B cell (primary cell): Measurements from ENCODE around the gene NLRX1. TPM values are rescaled to one million over a fixed set of nuclear protein-coding genes. Genes with fewer than 3 reads are reported as not detected.

Source experiments
- ATAC-seq: fragments of 200-7000 bp; cut with Tn5 transposase; one replicate; pipeline ENCODE4 v1.10.0; 2021; ENCODE audit warnings: low read depth, mild to moderate bottlenecking, moderate number of reproducible peaks, moderate library complexity
- CTCF ChIA-PET: fragments of 350-600 bp; sonication (Branson Sonifier 250); formaldehyde crosslinking; loops from one replicate; lab custom pipeline; 2021; ENCODE audit warnings: antibody characterized with exemption, inconsistent platforms; lab: Charles Lee
- POLR2A ChIA-PET: fragments of 350-600 bp; sonication (Branson Sonifier 250); formaldehyde crosslinking; loops from one replicate; lab custom pipeline; 2021; ENCODE audit warnings: antibody characterized with exemption; lab: Charles Lee
- DNase-seq: peaks from one replicate; pipeline ENCODE4 v3.0.0; 2013
- H2AFZ ChIP-seq: 2 replicates; pipeline ENCODE4 v1.6.1; 2012; ENCODE audit warnings: mild to moderate bottlenecking, low read depth, low read length; ENCODE audit not compliant: insufficient read depth, poor library complexity, severe bottlenecking
- H3K27ac ChIP-seq, 2 donors: 1 replicate in 1 of 2; 2 replicates in 1 of 2; pipeline ENCODE4 v1.5.1; 2012 to 2013; ENCODE audit warnings: low read length in 2 of 2, mild to moderate bottlenecking in 2 of 2, moderate library complexity in 1 of 2
- H3K27me3 ChIP-seq, 4 experiments: fragments of 200-600 bp in 1 of 4; sonication (generic) in 1 of 4; replicated peaks in 1 of 4; 1 replicate in 2 of 4; 2 replicates in 2 of 4; pipeline versions ENCODE4 v1.6.1 to v1.7.0; 2013 to 2016; ENCODE audit warnings: low read length in 3 of 4, mild to moderate bottlenecking in 2 of 4, mixed read lengths in 1 of 4, moderate library complexity in 1 of 4; ENCODE audit not compliant: insufficient read depth in 4 of 4, control insufficient read depth in 3 of 4; ENCODE audit errors: control extremely low read depth in 1 of 4
- H3K36me3 ChIP-seq, 2 experiments: replicated peaks in 1 of 2; 1 replicate in 1 of 2; 2 replicates in 1 of 2; pipeline versions ENCODE4 v1.6.1 to v1.7.1; 2013; ENCODE audit warnings: low read length in 1 of 2; ENCODE audit not compliant: insufficient read depth in 2 of 2, control insufficient read depth in 1 of 2; ENCODE audit errors: control extremely low read depth in 1 of 2, extremely low read depth in 1 of 2
- H3K4me1 ChIP-seq, 2 donors: fragments of 200-600 bp in 1 of 2; sonication (generic) in 1 of 2; 1 replicate in 1 of 2; 2 replicates in 1 of 2; pipeline versions ENCODE4 v1.5.1 to v1.6.1; 2013 to 2017; ENCODE audit warnings: low read length in 2 of 2; ENCODE audit not compliant: control insufficient read depth in 2 of 2, insufficient read depth in 2 of 2
- H3K4me2 ChIP-seq: replicated peaks from 2 replicates; pipeline ENCODE3; 2012; ENCODE audit warnings: mild to moderate bottlenecking, low read depth, low read length; ENCODE audit not compliant: poor library complexity, severe bottlenecking
- H3K4me3 ChIP-seq, 5 experiments: fragments of 200-600 bp in 1 of 5; sonication (generic) in 1 of 5; 1 replicate in 3 of 5; 2 replicates in 2 of 5; pipeline versions ENCODE4 v1.5.1 to v1.7.0; 2011 to 2016; ENCODE audit warnings: low read length in 4 of 5, mild to moderate bottlenecking in 4 of 5, low read depth in 2 of 5, control low read depth in 1 of 5, moderate library complexity in 1 of 5; ENCODE audit not compliant: insufficient read depth in 1 of 5; ENCODE audit errors: control extremely low read depth in 1 of 5, extremely low read depth in 1 of 5
- H3K79me2 ChIP-seq: fragments of 200-600 bp; sonication (generic); one replicate; pipeline ENCODE4 v1.6.0; 2016; ENCODE audit warnings: low read length; ENCODE audit not compliant: control insufficient read depth, insufficient read depth
- H3K9ac ChIP-seq: fragments of 200-600 bp; sonication (generic); 2 replicates; pipeline ENCODE4 v1.6.1; 2017; ENCODE audit warnings: mild to moderate bottlenecking, low read length, moderate library complexity
- H3K9me3 ChIP-seq, 3 donors: one replicate each; pipeline versions ENCODE4 v1.6.1 to v1.7.1; 2013; ENCODE audit warnings: low read length in 2 of 3; ENCODE audit not compliant: control insufficient read depth in 2 of 3, insufficient read depth in 1 of 3; ENCODE audit errors: control extremely low read depth in 1 of 3
- H4K20me1 ChIP-seq: 2 replicates; pipeline ENCODE4 v1.6.0; 2012; ENCODE audit warnings: mild to moderate bottlenecking, low read length; ENCODE audit not compliant: insufficient read depth, control insufficient read depth, poor library complexity, severe bottlenecking
- H3K27ac Mint-ChIP-seq: one replicate; pipeline ENCODE4 v1.8.0; 2021; ENCODE audit warnings: mixed read lengths
- H3K27me3 Mint-ChIP-seq: one replicate; pipeline ENCODE4 v1.8.0; 2021; ENCODE audit warnings: mixed read lengths
- H3K4me1 Mint-ChIP-seq: one replicate; pipeline ENCODE4 v1.8.0; 2021; ENCODE audit warnings: mixed read lengths
- H3K4me3 Mint-ChIP-seq: one replicate; pipeline ENCODE4 v1.8.0; 2021; ENCODE audit warnings: mixed read lengths
- H3K9me3 Mint-ChIP-seq: one replicate; pipeline ENCODE4 v1.8.0; 2022; ENCODE audit warnings: mixed read lengths; ENCODE audit not compliant: insufficient read depth
- EZH2 ChIP-seq: IDR thresholded peaks from 2 replicates; pipeline ENCODE4 v1.6.1; 2012; ENCODE audit warnings: borderline replicate concordance, low read depth, mild to moderate bottlenecking, moderate library complexity, low read length; ENCODE audit not compliant: insufficient read depth, poor library complexity, severe bottlenecking
- WGBS: methylation state at CpG from one replicate; pipeline ENCODE4 v1.1.5; 2013; ENCODE audit warnings: missing lambda C conversion rate; ENCODE audit not compliant: insufficient coverage; 5-methylcytosine and 5-hydroxymethylcytosine counted together
- intact Hi-C: fragments of 100-400 bp; cut with micrococcal nuclease; formaldehyde crosslinking; loops from one replicate; pipeline ENCODE4 v1.10.0; 2022
- polyA plus RNA-seq: library from polyadenylated mRNA; depleted of rRNA; stranded (reverse); fragments of >200 nt; gene quantifications from 2 replicates; pipeline ENCODE4 v1.2.3, GENCODE V29; 2012
- total RNA-seq, 2 donors: library from RNA; stranded (reverse); fragments of 120-200 nt in 1 of 2; gene quantifications; 1 replicate in 1 of 2; 2 replicates in 1 of 2; pipeline versions ENCODE4 v1.2.3 to v1.2.4, GENCODE V29; 2013 to 2022
- TF ChIP-seq, protein P1 (sequence below): fragments of 200-600 bp; IDR thresholded peaks from one replicate; pipeline ENCODE4 v1.8.0; 2022; ENCODE audit warnings: antibody characterized with exemption, mild to moderate bottlenecking

The NLRX1 gene
- total and polyA plus RNA-seq, 2 donors (not counting 1 experiment from before 2014, with no cell fraction given), result 6.3 to 10.4 TPM

DNA sequence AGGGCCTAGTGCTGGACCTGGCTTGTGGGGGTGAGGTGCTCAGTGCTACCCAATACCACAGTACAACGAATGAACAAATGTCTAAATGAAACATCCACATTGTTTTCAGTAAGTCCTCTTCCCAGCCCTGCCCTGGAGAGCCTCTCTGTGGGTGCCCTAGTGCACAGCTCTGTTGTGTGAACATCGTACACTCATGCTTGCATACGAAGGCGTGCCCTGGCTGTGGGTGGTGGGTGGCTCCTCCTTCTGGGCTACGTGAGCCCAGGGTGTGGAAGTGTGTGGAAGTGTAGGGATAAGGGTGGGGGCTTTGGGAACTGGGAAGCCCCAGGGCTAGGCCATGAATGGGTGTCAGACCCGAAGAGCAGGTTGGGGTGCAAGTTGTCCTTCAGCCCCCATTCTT, 592 bp upstream of the NLRX1 start:
- Histone ChIP-seq H3K4me2 (no peak overlapping the region), H3K36me3 (no peaks in the 10 kb centered on the region), H4K20me1 (no peaks in the 10 kb centered on the region), H2AFZ (no peak overlapping the region), H3K9me3 (no peaks in the 10 kb centered on the region), H3K27me3 (no peaks in the 10 kb centered on the region), H3K27ac (no peak overlapping the region), H3K79me2 (no peaks in the 10 kb centered on the region), H3K9ac (no peak overlapping the region), H3K4me3 (no peak overlapping the region), H3K4me1 (peaks cover 5 to 12% of the 10 kb centered on the region in 2 donors)
- no peaks in the 10 kb centered on the region for H3K27me3 Mint-ChIP-seq
- 79% methylated on average over 5 of the region's 6 CpGs for WGBS
- DNase-seq, result no peak
- peaks cover 4% of the 10 kb centered on the region for H3K4me1 Mint-ChIP-seq
- ChIA-PET POLR2A (no interaction called here), CTCF (interaction anchor here (1.3 to 2.1 kb wide), 4 partner anchors 29 to 170 kb away, joined by 6 to 8 read pairs (median 6); no protein-coding TSS in a partner anchor)
- H3K4me3 Mint-ChIP-seq, result peak overlapping the region; percentile 92
- no peak for ATAC-seq
- TF ChIP-seq EZH2, result no peak
- TF ChIP-seq, protein P1, sequence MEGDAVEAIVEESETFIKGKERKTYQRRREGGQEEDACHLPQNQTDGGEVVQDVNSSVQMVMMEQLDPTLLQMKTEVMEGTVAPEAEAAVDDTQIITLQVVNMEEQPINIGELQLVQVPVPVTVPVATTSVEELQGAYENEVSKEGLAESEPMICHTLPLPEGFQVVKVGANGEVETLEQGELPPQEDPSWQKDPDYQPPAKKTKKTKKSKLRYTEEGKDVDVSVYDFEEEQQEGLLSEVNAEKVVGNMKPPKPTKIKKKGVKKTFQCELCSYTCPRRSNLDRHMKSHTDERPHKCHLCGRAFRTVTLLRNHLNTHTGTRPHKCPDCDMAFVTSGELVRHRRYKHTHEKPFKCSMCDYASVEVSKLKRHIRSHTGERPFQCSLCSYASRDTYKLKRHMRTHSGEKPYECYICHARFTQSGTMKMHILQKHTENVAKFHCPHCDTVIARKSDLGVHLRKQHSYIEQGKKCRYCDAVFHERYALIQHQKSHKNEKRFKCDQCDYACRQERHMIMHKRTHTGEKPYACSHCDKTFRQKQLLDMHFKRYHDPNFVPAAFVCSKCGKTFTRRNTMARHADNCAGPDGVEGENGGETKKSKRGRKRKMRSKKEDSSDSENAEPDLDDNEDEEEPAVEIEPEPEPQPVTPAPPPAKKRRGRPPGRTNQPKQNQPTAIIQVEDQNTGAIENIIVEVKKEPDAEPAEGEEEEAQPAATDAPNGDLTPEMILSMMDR, result no peak
- no peak overlapping the region for H3K27ac Mint-ChIP-seq
- H3K9me3 Mint-ChIP-seq, result no peaks in the 10 kb centered on the region
- intact Hi-C loops, result loop anchor here (1.0 to 2.0 kb wide), 4 partner anchors 29 to 155 kb away; partner anchors contain the start of gene CBL

DNA sequence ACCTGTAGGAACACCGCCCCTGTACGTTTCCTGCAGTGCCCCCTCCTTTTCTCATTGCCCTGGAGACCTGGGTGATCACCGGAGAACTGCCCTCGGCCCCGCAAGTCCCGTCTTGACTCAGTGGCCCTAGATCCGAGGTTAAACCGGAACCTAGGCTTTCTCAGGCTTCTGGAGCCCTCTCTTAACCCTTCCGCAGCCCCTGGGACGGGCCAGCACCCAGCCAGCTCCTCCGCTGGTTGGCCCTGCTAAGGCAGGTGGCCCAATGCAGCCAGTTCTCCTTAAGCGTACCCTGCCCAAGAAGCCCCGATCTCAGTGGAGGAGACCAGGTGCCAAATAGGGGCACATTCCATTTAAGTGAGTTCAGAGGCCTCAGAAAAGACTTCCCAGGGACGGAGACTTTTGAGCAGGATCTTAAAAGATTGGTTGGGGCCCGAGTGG, 776 bp downstream of the NLRX1 start:
- Histone ChIP-seq H3K79me2 (no peaks in the 10 kb centered on the region), H3K36me3 (no peaks in the 10 kb centered on the region), H3K4me2 (peak overlapping the region; percentile 87), H3K4me1 (peaks cover 5 to 12% of the 10 kb centered on the region in 2 donors), H3K4me3 (peak overlapping the region; percentile 56 to 80 (median 68)), H2AFZ (peak overlapping the region; percentile 98), H4K20me1 (no peaks in the 10 kb centered on the region), H3K27ac (peak overlapping the region in 1 of 2 donors; percentile 65), H3K27me3 (no peaks in the 10 kb centered on the region), H3K9me3 (no peaks in the 10 kb centered on the region), H3K9ac (peak overlapping the region; percentile 80)
- H3K9me3 Mint-ChIP-seq, result no peaks in the 10 kb centered on the region
- H3K27me3 Mint-ChIP-seq, result no peaks in the 10 kb centered on the region
- H3K4me1 Mint-ChIP-seq, result peaks cover 4% of the 10 kb centered on the region
- 19% methylated on average over 15 of the region's 15 CpGs for WGBS
- ChIA-PET CTCF (interaction anchor here (0.7 to 1.7 kb wide), 19 partner anchors 9 to 169 kb away, joined by 3 to 25 read pairs (median 4); partner anchors contain the start of genes ABCG4, CBL, DPAGT1 and NHERF4), POLR2A (interaction anchor here (0.6 to 1.1 kb wide), 3 partner anchors 47 to 286 kb away, joined by 3 to 6 read pairs (median 5); partner anchors contain the start of genes CXCR5 and HINFP)
- DNase-seq (no peak), ATAC-seq (peak; percentile 12)
- no peak for TF ChIP-seq EZH2
- TF ChIP-seq, protein P1, result no peak
- peak overlapping the region; percentile 92 for H3K4me3 Mint-ChIP-seq
- intact Hi-C loops, result loop anchor here (2.0 kb wide), 1 partner anchor 38 kb away; the partner anchor contains the start of gene CBL
- peak overlapping the region; percentile 81 for H3K27ac Mint-ChIP-seq
